Measurements from ENCODE around the gene TEX29. TPM values are rescaled to one million over a fixed set of nuclear protein-coding genes. Genes with fewer than 3 reads are reported as not detected.

The TEX29 gene
- total and polyA plus RNA-seq, 9 of the 15 experiments (the other 6 are each of a cell fraction or from before 2014, with no cell fraction given), result 0.11 TPM; not detected in 7

GRCh38 chr13:111326621-111326965 is 6.2 kb downstream of the TEX29 start:
- DNase-seq (ENCODE audit: extremely low read depth in 1 of 4, low spot score in 3 of 4) (no peak), FAIRE-seq (no peak), ATAC-seq (no peak)
- Histone ChIP-seq H3K4me3 (no peak overlapping the region), H3K27ac (ENCODE audit: extremely low read depth, low read depth, low read length) (no peak overlapping the region), H3K27me3 (ENCODE audit: control insufficient read depth in 2 of 2, insufficient read depth in 2 of 2, low read length in 2 of 2) (peaks cover 5 to 77% of the 10 kb centered on the region in 2 experiments; a peak in 4 of 5 replicates), H3K36me3 (ENCODE audit: control insufficient read depth, insufficient read depth, low read length) (no peaks in the 10 kb centered on the region), H4K20me1 (replicated peaks; ENCODE audit: control insufficient read depth, insufficient read depth, low read length) (no peaks in the 10 kb centered on the region), H3K4me1 (replicated peaks in 1 of 2; ENCODE audit: control insufficient read depth in 2 of 2, insufficient read depth in 2 of 2, low read length in 2 of 2) (no peaks in the 10 kb centered on the region; a peak in 1 of 5 replicates), H3K79me2 (ENCODE audit: control insufficient read depth, insufficient read depth, low read length) (no peaks in the 10 kb centered on the region), H3K9me1 (ENCODE audit: control insufficient read depth, insufficient read depth, low read length) (no peaks in the 10 kb centered on the region), H2AFZ (ENCODE audit: low read depth, low read length) (no peak overlapping the region), H3K4me2 (ENCODE audit: insufficient read depth, low read length) (no peak overlapping the region), H3K9ac (ENCODE audit: insufficient read depth in 1 of 2, low read depth in 2 of 2, low read length in 2 of 2) (no peak overlapping the region), H3K9me3 (replicated peaks; ENCODE audit: control insufficient read depth, insufficient read depth, low read depth, low read length) (no peaks in the 10 kb centered on the region)
- in situ Hi-C loops (cut with MboI) (no loop called here), intact Hi-C loops (cut with micrococcal nuclease) (no loop called here)
- CTCF ChIA-PET (ENCODE audit: low intra/inter-chr PET ratio), result no interaction called here
- POLR2A ChIA-PET, result no interaction called here
- BruUV-seq (replicated peaks), result no TSS peak
- 0% methylated on average over 4 of the region's 15 CpGs for WGBS (ENCODE audit: insufficient coverage, low coverage, missing lambda C conversion rate)
- TF ChIP-seq NUFIP1 (IDR thresholded peaks at IDR 0.05; ENCODE audit: partially characterized antibody) (no peak), SRSF7 (optimal IDR thresholded peaks at IDR 0.05; ENCODE audit: low read depth, low read length) (no peak), TBP (optimal IDR thresholded peaks at IDR 0.05; ENCODE audit: low read depth, low read length) (no peak), CCAR2 (IDR thresholded peaks at IDR 0.05; ENCODE audit: low read depth, low read length) (no peak), CBFA2T2 (conservative IDR thresholded peaks at IDR 0.05) (no peak), SOX6 (IDR thresholded peaks at IDR 0.05) (no peak), ZBTB1 (CRISPR knock-in tag; IDR thresholded peaks at IDR 0.05; ENCODE audit: borderline replicate concordance, low read depth) (no peak), ZNF766 (CRISPR knock-in tag; conservative IDR thresholded peaks at IDR 0.05) (no peak), HNRNPUL1 (IDR thresholded peaks at IDR 0.05; ENCODE audit: low read length) (no peak), TEAD4 (IDR thresholded peaks at IDR 0.05; ENCODE audit: low read length) (no peak), TEAD4 (CRISPR knock-in tag; IDR thresholded peaks at IDR 0.05; ENCODE audit: borderline replicate concordance) (no peak), ZNF280B (CRISPR knock-in tag; IDR thresholded peaks at IDR 0.05) (no peak), ATF1 (CRISPR knock-in tag; IDR thresholded peaks at IDR 0.05) (no peak), ATF1 (tag; IDR thresholded peaks at IDR 0.05) (no peak), ZNF589 (CRISPR knock-in tag; IDR thresholded peaks at IDR 0.05; ENCODE audit: low read depth) (no peak)
- TF ChIP-seq, protein P1, sequence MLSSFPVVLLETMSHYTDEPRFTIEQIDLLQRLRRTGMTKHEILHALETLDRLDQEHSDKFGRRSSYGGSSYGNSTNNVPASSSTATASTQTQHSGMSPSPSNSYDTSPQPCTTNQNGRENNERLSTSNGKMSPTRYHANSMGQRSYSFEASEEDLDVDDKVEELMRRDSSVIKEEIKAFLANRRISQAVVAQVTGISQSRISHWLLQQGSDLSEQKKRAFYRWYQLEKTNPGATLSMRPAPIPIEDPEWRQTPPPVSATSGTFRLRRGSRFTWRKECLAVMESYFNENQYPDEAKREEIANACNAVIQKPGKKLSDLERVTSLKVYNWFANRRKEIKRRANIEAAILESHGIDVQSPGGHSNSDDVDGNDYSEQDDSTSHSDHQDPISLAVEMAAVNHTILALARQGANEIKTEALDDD (IDR thresholded peaks at IDR 0.05), result no peak
- TF ChIP-seq, protein P2, sequence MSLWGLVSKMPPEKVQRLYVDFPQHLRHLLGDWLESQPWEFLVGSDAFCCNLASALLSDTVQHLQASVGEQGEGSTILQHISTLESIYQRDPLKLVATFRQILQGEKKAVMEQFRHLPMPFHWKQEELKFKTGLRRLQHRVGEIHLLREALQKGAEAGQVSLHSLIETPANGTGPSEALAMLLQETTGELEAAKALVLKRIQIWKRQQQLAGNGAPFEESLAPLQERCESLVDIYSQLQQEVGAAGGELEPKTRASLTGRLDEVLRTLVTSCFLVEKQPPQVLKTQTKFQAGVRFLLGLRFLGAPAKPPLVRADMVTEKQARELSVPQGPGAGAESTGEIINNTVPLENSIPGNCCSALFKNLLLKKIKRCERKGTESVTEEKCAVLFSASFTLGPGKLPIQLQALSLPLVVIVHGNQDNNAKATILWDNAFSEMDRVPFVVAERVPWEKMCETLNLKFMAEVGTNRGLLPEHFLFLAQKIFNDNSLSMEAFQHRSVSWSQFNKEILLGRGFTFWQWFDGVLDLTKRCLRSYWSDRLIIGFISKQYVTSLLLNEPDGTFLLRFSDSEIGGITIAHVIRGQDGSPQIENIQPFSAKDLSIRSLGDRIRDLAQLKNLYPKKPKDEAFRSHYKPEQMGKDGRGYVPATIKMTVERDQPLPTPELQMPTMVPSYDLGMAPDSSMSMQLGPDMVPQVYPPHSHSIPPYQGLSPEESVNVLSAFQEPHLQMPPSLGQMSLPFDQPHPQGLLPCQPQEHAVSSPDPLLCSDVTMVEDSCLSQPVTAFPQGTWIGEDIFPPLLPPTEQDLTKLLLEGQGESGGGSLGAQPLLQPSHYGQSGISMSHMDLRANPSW (CRISPR knock-in tag; IDR thresholded peaks at IDR 0.05), result no peak
- TF ChIP-seq, protein P3, sequence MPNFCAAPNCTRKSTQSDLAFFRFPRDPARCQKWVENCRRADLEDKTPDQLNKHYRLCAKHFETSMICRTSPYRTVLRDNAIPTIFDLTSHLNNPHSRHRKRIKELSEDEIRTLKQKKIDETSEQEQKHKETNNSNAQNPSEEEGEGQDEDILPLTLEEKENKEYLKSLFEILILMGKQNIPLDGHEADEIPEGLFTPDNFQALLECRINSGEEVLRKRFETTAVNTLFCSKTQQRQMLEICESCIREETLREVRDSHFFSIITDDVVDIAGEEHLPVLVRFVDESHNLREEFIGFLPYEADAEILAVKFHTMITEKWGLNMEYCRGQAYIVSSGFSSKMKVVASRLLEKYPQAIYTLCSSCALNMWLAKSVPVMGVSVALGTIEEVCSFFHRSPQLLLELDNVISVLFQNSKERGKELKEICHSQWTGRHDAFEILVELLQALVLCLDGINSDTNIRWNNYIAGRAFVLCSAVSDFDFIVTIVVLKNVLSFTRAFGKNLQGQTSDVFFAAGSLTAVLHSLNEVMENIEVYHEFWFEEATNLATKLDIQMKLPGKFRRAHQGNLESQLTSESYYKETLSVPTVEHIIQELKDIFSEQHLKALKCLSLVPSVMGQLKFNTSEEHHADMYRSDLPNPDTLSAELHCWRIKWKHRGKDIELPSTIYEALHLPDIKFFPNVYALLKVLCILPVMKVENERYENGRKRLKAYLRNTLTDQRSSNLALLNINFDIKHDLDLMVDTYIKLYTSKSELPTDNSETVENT (CRISPR knock-in tag; IDR thresholded peaks at IDR 0.05), result no peak

Data from K562 (cell line).